GM10266 (cell line): ENCODE results near the gene KCNMA1.

Source experiments
- DNase-seq: peaks from one replicate; pipeline ENCODE4 v3.0.0; 2012; ENCODE audit errors: extremely low spot score
- CTCF ChIP-seq: IDR thresholded peaks from 2 replicates; pipeline ENCODE4 v1.5.1; 2012; ENCODE audit warnings: mild to moderate bottlenecking, low read depth; ENCODE audit not compliant: control insufficient read depth, insufficient read depth; ENCODE audit errors: missing control alignments

KCNMA1 gene

DNA sequence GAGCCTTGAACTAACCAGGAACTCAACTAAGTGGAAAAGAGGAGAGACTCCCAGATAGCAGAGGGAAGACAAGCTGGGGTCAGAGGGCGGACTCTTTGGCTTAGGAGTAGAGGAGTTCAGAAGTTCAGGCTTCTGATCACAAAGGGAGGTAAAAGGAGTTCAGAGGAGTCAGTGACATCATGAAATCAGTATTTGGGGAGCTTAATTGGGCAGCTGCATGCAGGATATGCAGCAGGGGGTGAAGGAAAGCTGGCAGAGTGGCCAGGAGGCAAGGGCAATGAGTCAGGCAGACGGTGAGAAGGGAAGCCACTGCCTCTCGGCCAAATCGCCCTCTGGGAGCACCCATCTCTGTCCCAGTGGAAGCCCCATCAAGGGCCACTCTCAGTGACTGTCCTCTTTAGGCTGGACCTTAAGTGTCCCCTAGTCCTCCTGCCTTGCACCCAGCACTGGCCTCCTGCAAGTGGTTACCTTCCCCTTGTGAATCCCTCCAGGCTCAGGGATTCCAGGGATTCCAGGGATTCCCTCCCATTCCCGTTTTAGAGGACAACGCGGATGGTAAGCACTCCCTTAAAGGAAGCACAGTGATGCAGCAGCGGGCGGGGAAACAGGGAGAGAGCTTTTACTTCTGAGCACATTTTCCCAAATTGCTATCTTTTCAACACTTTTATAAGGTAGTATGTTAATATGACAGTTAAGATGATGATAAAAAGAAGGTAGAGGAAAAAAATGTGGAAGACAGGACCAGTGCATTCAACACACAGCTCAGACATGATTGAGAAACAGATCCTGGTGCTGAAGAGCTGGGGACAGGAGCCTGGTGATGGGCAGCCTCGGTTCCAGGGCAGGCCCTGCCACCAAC lies 72.6 kb downstream of the KCNMA1 start:
- DNase-seq = no peak

DNA sequence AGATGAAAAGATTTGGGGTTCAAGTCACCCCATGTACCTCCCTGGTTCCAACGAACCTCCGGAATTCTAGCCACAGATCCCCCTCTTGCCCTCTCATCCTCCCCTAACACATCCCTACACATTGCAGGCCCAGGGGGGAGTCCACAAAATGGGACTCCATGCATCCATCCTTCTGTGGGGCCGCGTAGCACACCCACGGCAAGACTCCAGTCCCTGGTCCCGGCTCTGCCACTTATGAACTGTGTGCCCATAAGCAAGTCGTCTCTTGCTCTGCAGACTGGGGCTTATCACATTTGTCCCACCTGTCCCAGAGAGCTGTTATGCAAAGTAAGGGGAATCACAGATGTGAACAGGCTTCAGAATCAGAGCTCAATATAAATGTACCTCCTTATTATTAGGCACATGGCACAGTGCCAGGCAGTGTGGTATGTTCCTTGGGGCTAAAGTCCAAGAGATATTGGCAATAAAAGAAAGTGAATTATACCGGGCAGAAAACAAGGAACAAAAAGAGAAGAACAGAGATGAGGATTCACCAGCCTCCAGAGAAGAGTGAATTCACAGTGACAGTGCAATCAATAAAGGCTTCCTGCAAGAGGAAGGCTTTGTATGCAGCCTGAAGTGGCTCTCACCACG lies 73.9 kb downstream of the KCNMA1 start:
- DNase-seq = no peak
- no peak for TF ChIP-seq CTCF

More for the DNA sequence above, 72.6 kb downstream of the KCNMA1 start:
- no peak for TF ChIP-seq CTCF

DNA sequence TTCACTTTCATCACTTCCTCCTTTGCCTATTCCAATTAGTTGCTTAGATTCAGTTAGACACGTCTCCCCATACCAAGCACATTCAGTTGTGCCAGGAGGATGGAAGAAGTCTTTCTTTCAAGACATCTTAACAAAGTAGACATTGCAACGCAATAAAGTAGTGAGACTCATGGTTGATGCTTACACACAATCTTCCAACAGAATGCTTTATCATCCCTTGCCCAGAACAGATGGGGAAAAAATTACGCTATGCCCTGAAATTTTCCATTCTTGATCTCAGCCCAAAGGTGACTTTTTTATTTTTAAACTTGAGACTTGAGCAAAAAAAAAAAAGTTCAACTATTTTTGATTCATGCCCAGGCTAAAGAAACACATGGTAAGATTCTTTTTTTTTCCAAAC lies 74.9 kb downstream of the KCNMA1 start:
- DNase-seq = no peak
- no peak for TF ChIP-seq CTCF

DNA sequence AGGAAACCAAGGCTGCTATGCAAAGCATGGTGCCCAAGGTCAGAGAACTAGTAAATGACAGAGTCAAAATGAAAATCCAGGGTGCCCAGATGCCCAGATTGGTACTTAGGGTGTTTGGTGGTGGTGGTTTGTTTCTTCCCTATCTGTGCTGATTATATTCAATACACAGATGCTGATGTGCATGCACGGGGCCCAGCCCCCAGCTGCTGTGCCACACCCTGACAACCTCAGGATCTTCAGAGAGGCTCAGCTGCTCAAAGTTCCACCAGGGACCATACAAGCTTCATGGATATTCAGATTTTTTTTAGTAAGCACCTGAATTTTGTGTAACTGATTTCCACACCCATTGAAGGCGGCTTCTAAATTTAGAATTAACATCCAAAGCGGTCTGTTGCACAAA lies 75.6 kb downstream of the KCNMA1 start:
- no peak for DNase-seq
- no peak for TF ChIP-seq CTCF

DNA sequence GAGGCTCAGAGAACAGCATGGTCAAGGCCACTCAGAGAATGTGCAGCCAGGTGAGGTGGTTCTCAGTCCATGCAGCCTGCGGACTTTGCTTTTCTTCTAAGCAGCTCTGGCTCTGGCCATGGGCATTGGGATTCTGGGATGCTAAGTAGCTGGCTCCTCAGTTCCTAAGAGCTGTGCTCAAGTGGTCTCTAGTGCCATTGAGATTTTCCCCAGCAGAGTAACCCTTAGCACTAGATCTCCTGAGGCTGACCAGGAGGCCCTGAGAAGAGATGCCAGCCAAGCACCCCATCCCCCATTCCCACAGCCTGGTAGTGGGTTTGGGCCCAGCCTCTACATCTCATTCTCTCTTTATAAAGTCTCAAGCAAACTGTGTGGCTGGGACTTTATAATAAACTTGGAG lies 77.1 kb downstream of the KCNMA1 start:
- DNase-seq = no peak
- no peak for TF ChIP-seq CTCF

- no peak for TF ChIP-seq CTCF
- no peak for DNase-seq
Observed at GRCh38 chr10:77560052-77560451, 77.6 kb downstream of the KCNMA1 start.
